Measurements from ENCODE around the gene ETS2.

ETS2 gene

GRCh38 chr21:38833117-38833516 is 27.4 kb downstream of the ETS2 start:
- WGBS (ENCODE audit: extremely low coverage, insufficient coverage, low lambda C conversion rate): no CpG with 5 or more reads among the region's 3 CpGs
- no peaks in the 10 kb centered on the region for H3K36me3 ChIP-seq (ENCODE audit: control insufficient read depth, insufficient read depth, low read length)

GRCh38 chr21:38834725-38835124 is 29.0 kb downstream of the ETS2 start:
- no peak overlapping the region for H3K9ac ChIP-seq (ENCODE audit: low read length)
- no peak overlapping the region for H2BK5ac ChIP-seq (ENCODE audit: low read length)
- H2BK120ac ChIP-seq (ENCODE audit: low read depth, low read length): no peak overlapping the region
- no peak overlapping the region for H2AK5ac ChIP-seq (ENCODE audit: low read length)
- no peak overlapping the region for H3K4me2 ChIP-seq (ENCODE audit: low read length)
- H3K36me3 ChIP-seq (ENCODE audit: control insufficient read depth, insufficient read depth, low read length): no peaks in the 10 kb centered on the region
- no peaks in the 10 kb centered on the region for H3K79me2 ChIP-seq (ENCODE audit: control insufficient read depth, insufficient read depth, low read length)
- no peak overlapping the region for H3K4me3 ChIP-seq (ENCODE audit: low read length)
- no peaks in the 10 kb centered on the region for H3K4me1 ChIP-seq (ENCODE audit: control insufficient read depth, low read depth, low read length)
- DNase-seq: no peak
- H4K5ac ChIP-seq (ENCODE audit: low read length): no peak overlapping the region
- H3K56ac ChIP-seq (ENCODE audit: low read length): no peak overlapping the region
- H3K4ac ChIP-seq (ENCODE audit: low read depth, low read length): no peak overlapping the region
- no peaks in the 10 kb centered on the region for H3K27me3 ChIP-seq (ENCODE audit: insufficient read depth, low read length, poor library complexity)
- no peak overlapping the region for H3K23ac ChIP-seq (ENCODE audit: low read length)
- H2BK15ac ChIP-seq (replicated peaks; ENCODE audit: low read depth): no peak overlapping the region
- H3K18ac ChIP-seq (ENCODE audit: low read length): no peak overlapping the region
- no CpG with 5 or more reads among the region's 3 CpGs for WGBS (ENCODE audit: extremely low coverage, insufficient coverage, low lambda C conversion rate)
- H3K27ac ChIP-seq (ENCODE audit: low read depth, low read length): no peak overlapping the region
- no peak overlapping the region for H4K8ac ChIP-seq (ENCODE audit: low read depth, low read length)
- H3K79me1 ChIP-seq (ENCODE audit: low read length): no peaks in the 10 kb centered on the region

More at GRCh38 chr21:38833117-38833516, 27.4 kb downstream of the ETS2 start:
- no peak overlapping the region for H3K4ac ChIP-seq (ENCODE audit: low read depth, low read length)
- no peaks in the 10 kb centered on the region for H3K79me2 ChIP-seq (ENCODE audit: control insufficient read depth, insufficient read depth, low read length)
- no peak overlapping the region for H2BK15ac ChIP-seq (replicated peaks; ENCODE audit: low read depth)
- H3K4me3 ChIP-seq (ENCODE audit: low read length): no peak overlapping the region
- no peaks in the 10 kb centered on the region for H3K79me1 ChIP-seq (ENCODE audit: low read length)
- no peak overlapping the region for H4K5ac ChIP-seq (ENCODE audit: low read length)
- H3K27ac ChIP-seq (ENCODE audit: low read depth, low read length): no peak overlapping the region
- H4K8ac ChIP-seq (ENCODE audit: low read depth, low read length): no peak overlapping the region
- H3K56ac ChIP-seq (ENCODE audit: low read length): no peak overlapping the region
- H3K4me1 ChIP-seq (ENCODE audit: control insufficient read depth, low read depth, low read length): no peaks in the 10 kb centered on the region
- H3K23ac ChIP-seq (ENCODE audit: low read length): no peak overlapping the region
- H3K4me2 ChIP-seq (ENCODE audit: low read length): no peak overlapping the region
- no peak overlapping the region for H2BK5ac ChIP-seq (ENCODE audit: low read length)
- no peaks in the 10 kb centered on the region for H3K27me3 ChIP-seq (ENCODE audit: insufficient read depth, low read length, poor library complexity)
- H3K9ac ChIP-seq (ENCODE audit: low read length): no peak overlapping the region
- no peak for DNase-seq
- no peak overlapping the region for H2AK5ac ChIP-seq (ENCODE audit: low read length)
- no peak overlapping the region for H3K18ac ChIP-seq (ENCODE audit: low read length)
- no peak overlapping the region for H2BK120ac ChIP-seq (ENCODE audit: low read depth, low read length)

GRCh38 chr21:38837806-38838461 is 32.2 kb downstream of the ETS2 start:
- H3K4me1 ChIP-seq (ENCODE audit: control insufficient read depth, low read depth, low read length): no peaks in the 10 kb centered on the region
- no peak overlapping the region for H2BK5ac ChIP-seq (ENCODE audit: low read length)
- no peak overlapping the region for H3K56ac ChIP-seq (ENCODE audit: low read length)
- DNase-seq: no peak
- H3K4ac ChIP-seq (ENCODE audit: low read depth, low read length): no peak overlapping the region
- no peak overlapping the region for H2BK120ac ChIP-seq (ENCODE audit: low read depth, low read length)
- no CpG with 5 or more reads among the region's 5 CpGs for WGBS (ENCODE audit: extremely low coverage, insufficient coverage, low lambda C conversion rate)
- H3K23ac ChIP-seq (ENCODE audit: low read length): no peak overlapping the region
- H3K36me3 ChIP-seq (ENCODE audit: control insufficient read depth, insufficient read depth, low read length): no peaks in the 10 kb centered on the region
- no peaks in the 10 kb centered on the region for H3K79me1 ChIP-seq (ENCODE audit: low read length)
- no peak overlapping the region for H2BK15ac ChIP-seq (replicated peaks; ENCODE audit: low read depth)
- H3K4me3 ChIP-seq (ENCODE audit: low read length): no peak overlapping the region
- H3K18ac ChIP-seq (ENCODE audit: low read length): no peak overlapping the region
- no peak overlapping the region for H4K8ac ChIP-seq (ENCODE audit: low read depth, low read length)
- H3K27ac ChIP-seq (ENCODE audit: low read depth, low read length): no peak overlapping the region
- H2AK5ac ChIP-seq (ENCODE audit: low read length): no peak overlapping the region
- H3K79me2 ChIP-seq (ENCODE audit: control insufficient read depth, insufficient read depth, low read length): no peaks in the 10 kb centered on the region
- no peak overlapping the region for H3K4me2 ChIP-seq (ENCODE audit: low read length)
- no peak overlapping the region for H3K9ac ChIP-seq (ENCODE audit: low read length)
- H3K27me3 ChIP-seq (ENCODE audit: insufficient read depth, low read length, poor library complexity): no peaks in the 10 kb centered on the region
- H4K5ac ChIP-seq (ENCODE audit: low read length): no peak overlapping the region

GRCh38 chr21:38838598-38839327 is 33.0 kb downstream of the ETS2 start:
- Histone ChIP-seq H2BK120ac (ENCODE audit: low read depth, low read length) (no peak overlapping the region), H3K36me3 (ENCODE audit: control insufficient read depth, insufficient read depth, low read length) (no peaks in the 10 kb centered on the region), H4K5ac (ENCODE audit: low read length) (no peak overlapping the region), H3K4me3 (ENCODE audit: low read length) (no peak overlapping the region), H3K27ac (ENCODE audit: low read depth, low read length) (no peak overlapping the region), H3K9ac (ENCODE audit: low read length) (no peak overlapping the region), H2AK5ac (ENCODE audit: low read length) (no peak overlapping the region), H3K56ac (ENCODE audit: low read length) (no peak overlapping the region), H3K79me2 (ENCODE audit: control insufficient read depth, insufficient read depth, low read length) (no peaks in the 10 kb centered on the region), H2BK15ac (replicated peaks; ENCODE audit: low read depth) (no peak overlapping the region), H3K27me3 (ENCODE audit: insufficient read depth, low read length, poor library complexity) (no peaks in the 10 kb centered on the region), H3K4me1 (ENCODE audit: control insufficient read depth, low read depth, low read length) (no peaks in the 10 kb centered on the region), H3K23ac (ENCODE audit: low read length) (no peak overlapping the region), H4K8ac (ENCODE audit: low read depth, low read length) (no peak overlapping the region), H3K18ac (ENCODE audit: low read length) (no peak overlapping the region), H3K4me2 (ENCODE audit: low read length) (no peak overlapping the region), H2BK5ac (ENCODE audit: low read length) (no peak overlapping the region), H3K4ac (ENCODE audit: low read depth, low read length) (no peak overlapping the region), H3K79me1 (ENCODE audit: low read length) (no peaks in the 10 kb centered on the region)
- DNase-seq: no peak
- no CpG with 5 or more reads among the region's 12 CpGs for WGBS (ENCODE audit: extremely low coverage, insufficient coverage, low lambda C conversion rate)

GRCh38 chr21:38839328-38840286 is 33.9 kb downstream of the ETS2 start:
- Histone ChIP-seq H2AK5ac (ENCODE audit: low read length) (no peak overlapping the region), H3K23ac (ENCODE audit: low read length) (no peak overlapping the region), H2BK15ac (replicated peaks; ENCODE audit: low read depth) (no peak overlapping the region), H4K5ac (ENCODE audit: low read length) (no peak overlapping the region), H3K4me2 (ENCODE audit: low read length) (no peak overlapping the region), H3K56ac (ENCODE audit: low read length) (no peak overlapping the region), H3K4me1 (ENCODE audit: control insufficient read depth, low read depth, low read length) (no peaks in the 10 kb centered on the region), H4K8ac (ENCODE audit: low read depth, low read length) (no peak overlapping the region), H2BK120ac (ENCODE audit: low read depth, low read length) (no peak overlapping the region), H3K27ac (ENCODE audit: low read depth, low read length) (no peak overlapping the region), H3K36me3 (ENCODE audit: control insufficient read depth, insufficient read depth, low read length) (no peaks in the 10 kb centered on the region), H3K79me1 (ENCODE audit: low read length) (no peaks in the 10 kb centered on the region), H3K79me2 (ENCODE audit: control insufficient read depth, insufficient read depth, low read length) (no peaks in the 10 kb centered on the region), H2BK5ac (ENCODE audit: low read length) (no peak overlapping the region), H3K4me3 (ENCODE audit: low read length) (no peak overlapping the region), H3K27me3 (ENCODE audit: insufficient read depth, low read length, poor library complexity) (no peaks in the 10 kb centered on the region), H3K9ac (ENCODE audit: low read length) (no peak overlapping the region), H3K18ac (ENCODE audit: low read length) (no peak overlapping the region), H3K4ac (ENCODE audit: low read depth, low read length) (no peak overlapping the region)
- no CpG with 5 or more reads among the region's 9 CpGs for WGBS (ENCODE audit: extremely low coverage, insufficient coverage, low lambda C conversion rate)
- DNase-seq: no peak

All from mesendoderm (in vitro differentiated cells).